Large intestine (tissue), 3 donors: ENCODE results near the gene DCDC2. TPM values are rescaled to one million over a fixed set of nuclear protein-coding genes. Genes with fewer than 3 reads are reported as not detected.
A peak's percentile ranks its signal among the peaks of the same experiment; 100 is the strongest.
"Not testable (repeated sequence)": the region's sequence is repeated elsewhere in the genome, so short reads cannot be mapped to it uniquely, and the experiment has no call there.

Source experiments
- DNase-seq, 2 donors: peaks; one replicate each; pipeline versions ENCODE4 v3.0.0 to v3.0.0-alpha.2; 2013
- H3K27ac ChIP-seq: one replicate; pipeline ENCODE4 v1.5.1; 2013; ENCODE audit warnings: low read length
- H3K27me3 ChIP-seq: 2 replicates; pipeline ENCODE4 v1.6.1; 2013; ENCODE audit warnings: low read length; ENCODE audit not compliant: control insufficient read depth, insufficient read depth
- H3K36me3 ChIP-seq: 2 replicates; pipeline ENCODE4 v1.6.1; 2013; ENCODE audit warnings: low read length; ENCODE audit not compliant: control insufficient read depth, insufficient read depth
- H3K4me1 ChIP-seq: one replicate; pipeline ENCODE4 v1.6.1; 2013; ENCODE audit warnings: low read length; ENCODE audit not compliant: control insufficient read depth, insufficient read depth
- H3K4me3 ChIP-seq: one replicate; pipeline ENCODE4 v1.5.1; 2013; ENCODE audit warnings: low read length
- H3K9me3 ChIP-seq: one replicate; pipeline ENCODE4 v1.6.1; 2013; ENCODE audit warnings: mild to moderate bottlenecking, low read depth, low read length, moderate library complexity; ENCODE audit not compliant: control insufficient read depth
- WGBS: methylation state at CpG from one replicate; pipeline ENCODE4 v1.1.5; 2013; ENCODE audit warnings: low lambda C conversion rate; ENCODE audit not compliant: insufficient coverage; 5-methylcytosine and 5-hydroxymethylcytosine counted together
- polyA plus RNA-seq: library from polyadenylated mRNA; unstranded; fragments of 120-200 nt; gene quantifications from one replicate; pipeline ENCODE4 v1.2.1, GENCODE V29; 2013

Gene DCDC2
- polyA plus RNA-seq, 1 donor, result 8.3 TPM

- peaks cover 16% of the 10 kb centered on the region for H3K4me1 ChIP-seq
- no peak for DNase-seq
- H3K9me3 ChIP-seq, result peaks cover 4% of the 10 kb centered on the region
- no CpG with 5 or more reads among the region's 1 CpG for WGBS
- H3K27me3 ChIP-seq, result no peaks in the 10 kb centered on the region
- no peak overlapping the region for H3K4me3 ChIP-seq
- no peaks in the 10 kb centered on the region for H3K36me3 ChIP-seq
- H3K27ac ChIP-seq, result no peak overlapping the region
These were observed 205.8 kb downstream of the DCDC2 start for GRCh38 chr6:24152014-24152413.

GRCh38 chr6:24149836-24150235 is 208.0 kb downstream of the DCDC2 start:
- Histone ChIP-seq H3K27me3 (no peaks in the 10 kb centered on the region), H3K4me3 (no peak overlapping the region), H3K36me3 (no peaks in the 10 kb centered on the region), H3K27ac (no peak overlapping the region), H3K4me1 (peaks cover 16% of the 10 kb centered on the region), H3K9me3 (peaks cover 4% of the 10 kb centered on the region)
- no CpG with 5 or more reads among the region's 3 CpGs for WGBS
- no peak for DNase-seq

- no peak overlapping the region for H3K27ac ChIP-seq
- H3K4me3 ChIP-seq, result no peak overlapping the region
- no peaks in the 10 kb centered on the region for H3K36me3 ChIP-seq
- no peaks in the 10 kb centered on the region for H3K27me3 ChIP-seq
- DNase-seq, result no peak
- H3K9me3 ChIP-seq, result peaks cover 4% of the 10 kb centered on the region
- peaks cover 16% of the 10 kb centered on the region for H3K4me1 ChIP-seq
These were observed 208.6 kb downstream of the DCDC2 start for GRCh38 chr6:24149296-24149695.

GRCh38 chr6:24148684-24149083 is 209.2 kb downstream of the DCDC2 start:
- Histone ChIP-seq H3K36me3 (no peaks in the 10 kb centered on the region), H3K4me1 (peaks cover 16% of the 10 kb centered on the region), H3K4me3 (no peak overlapping the region), H3K27ac (peak overlapping the region; percentile 49), H3K27me3 (no peaks in the 10 kb centered on the region), H3K9me3 (peaks cover 4% of the 10 kb centered on the region)
- DNase-seq, result no peak

GRCh38 chr6:24148154-24148570 is 209.7 kb downstream of the DCDC2 start:
- WGBS, result no CpG with 5 or more reads among the region's 3 CpGs
- Histone ChIP-seq H3K4me1 (peaks cover 16% of the 10 kb centered on the region), H3K36me3 (no peaks in the 10 kb centered on the region), H3K27me3 (no peaks in the 10 kb centered on the region), H3K9me3 (peaks cover 4% of the 10 kb centered on the region), H3K4me3 (no peak overlapping the region), H3K27ac (peak overlapping the region; percentile 49)
- peak; percentile 29 to 61 for DNase-seq

GRCh38 chr6:24147511-24148153 is 210.2 kb downstream of the DCDC2 start:
- peak overlapping the region; percentile 36 for H3K27ac ChIP-seq
- no peaks in the 10 kb centered on the region for H3K27me3 ChIP-seq
- H3K4me3 ChIP-seq, result no peak overlapping the region
- H3K36me3 ChIP-seq, result no peaks in the 10 kb centered on the region
- peaks cover 16% of the 10 kb centered on the region for H3K4me1 ChIP-seq
- 80% methylated on average over 5 of the region's 8 CpGs for WGBS
- DNase-seq, result peak in 1 of 2 donors; percentile 6
- peaks cover 4% of the 10 kb centered on the region for H3K9me3 ChIP-seq

- no peak for DNase-seq
- H3K4me1 ChIP-seq, result peaks cover 16% of the 10 kb centered on the region
- 100% methylated on average over 1 of the region's 3 CpGs for WGBS
These were observed 211.0 kb downstream of the DCDC2 start for GRCh38 chr6:24146871-24147270.

GRCh38 chr6:24145690-24146131 is 212.1 kb downstream of the DCDC2 start:
- no peak for DNase-seq
- Histone ChIP-seq H3K27ac (no peak overlapping the region), H3K36me3 (no peaks in the 10 kb centered on the region), H3K4me3 (no peak overlapping the region), H3K9me3 (no peaks in the 10 kb centered on the region), H3K27me3 (no peaks in the 10 kb centered on the region), H3K4me1 (peaks cover 16% of the 10 kb centered on the region)
- WGBS, result no CpG with 5 or more reads among the region's 9 CpGs

More at GRCh38 chr6:24146871-24147270, 211.0 kb downstream of the DCDC2 start:
- Histone ChIP-seq H3K4me3 (no peak overlapping the region), H3K27me3 (no peaks in the 10 kb centered on the region), H3K9me3 (no peaks in the 10 kb centered on the region), H3K36me3 (no peaks in the 10 kb centered on the region), H3K27ac (no peak overlapping the region)

GRCh38 chr6:24142733-24143132 is 215.1 kb downstream of the DCDC2 start:
- not testable (repeated sequence) for H3K9me3 ChIP-seq, H3K4me1 ChIP-seq, H3K36me3 ChIP-seq, H3K27ac ChIP-seq, H3K27me3 ChIP-seq, DNase-seq, H3K4me3 ChIP-seq
- no CpG with 5 or more reads among the region's 8 CpGs for WGBS

GRCh38 chr6:24140591-24140990 is 217.3 kb downstream of the DCDC2 start:
- no peaks in the 10 kb centered on the region for H3K9me3 ChIP-seq
- DNase-seq, result no peak
- no peak overlapping the region for H3K27ac ChIP-seq
- H3K36me3 ChIP-seq, result no peaks in the 10 kb centered on the region
- H3K4me3 ChIP-seq, result no peak overlapping the region
- H3K27me3 ChIP-seq, result no peaks in the 10 kb centered on the region
- H3K4me1 ChIP-seq, result no peaks in the 10 kb centered on the region
- no CpG with 5 or more reads among the region's 13 CpGs for WGBS

- no peaks in the 10 kb centered on the region for H3K36me3 ChIP-seq
- H3K9me3 ChIP-seq, result no peaks in the 10 kb centered on the region
- H3K4me1 ChIP-seq, result no peaks in the 10 kb centered on the region
- DNase-seq, result no peak
- WGBS, result no CpG with 5 or more reads among the region's 2 CpGs
- H3K27ac ChIP-seq, result no peak overlapping the region
- H3K27me3 ChIP-seq, result no peaks in the 10 kb centered on the region
- H3K4me3 ChIP-seq, result no peak overlapping the region
These were observed 218.2 kb downstream of the DCDC2 start for GRCh38 chr6:24139639-24140038.
